ENCODE results near the gene CBLC.

- TF ChIP-seq, protein P1, sequence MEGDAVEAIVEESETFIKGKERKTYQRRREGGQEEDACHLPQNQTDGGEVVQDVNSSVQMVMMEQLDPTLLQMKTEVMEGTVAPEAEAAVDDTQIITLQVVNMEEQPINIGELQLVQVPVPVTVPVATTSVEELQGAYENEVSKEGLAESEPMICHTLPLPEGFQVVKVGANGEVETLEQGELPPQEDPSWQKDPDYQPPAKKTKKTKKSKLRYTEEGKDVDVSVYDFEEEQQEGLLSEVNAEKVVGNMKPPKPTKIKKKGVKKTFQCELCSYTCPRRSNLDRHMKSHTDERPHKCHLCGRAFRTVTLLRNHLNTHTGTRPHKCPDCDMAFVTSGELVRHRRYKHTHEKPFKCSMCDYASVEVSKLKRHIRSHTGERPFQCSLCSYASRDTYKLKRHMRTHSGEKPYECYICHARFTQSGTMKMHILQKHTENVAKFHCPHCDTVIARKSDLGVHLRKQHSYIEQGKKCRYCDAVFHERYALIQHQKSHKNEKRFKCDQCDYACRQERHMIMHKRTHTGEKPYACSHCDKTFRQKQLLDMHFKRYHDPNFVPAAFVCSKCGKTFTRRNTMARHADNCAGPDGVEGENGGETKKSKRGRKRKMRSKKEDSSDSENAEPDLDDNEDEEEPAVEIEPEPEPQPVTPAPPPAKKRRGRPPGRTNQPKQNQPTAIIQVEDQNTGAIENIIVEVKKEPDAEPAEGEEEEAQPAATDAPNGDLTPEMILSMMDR (conservative IDR thresholded peaks at IDR 0.05): peak; percentile 32
- TF ChIP-seq ZFX (IDR thresholded peaks at IDR 0.05): no peak
These were observed 67.6 kb downstream of the CBLC start for GRCh38 chr19:44845286-44845611.
